ENCODE results near the gene NKD2.
"Not testable (repeated sequence)": the region's sequence is repeated elsewhere in the genome, so short reads cannot be mapped to it uniquely, and the experiment has no call there.

The NKD2 gene

GRCh38 chr5:1059884-1060263 lies 51.3 kb downstream of the NKD2 start:
- no peak for DNase-seq

DNA sequence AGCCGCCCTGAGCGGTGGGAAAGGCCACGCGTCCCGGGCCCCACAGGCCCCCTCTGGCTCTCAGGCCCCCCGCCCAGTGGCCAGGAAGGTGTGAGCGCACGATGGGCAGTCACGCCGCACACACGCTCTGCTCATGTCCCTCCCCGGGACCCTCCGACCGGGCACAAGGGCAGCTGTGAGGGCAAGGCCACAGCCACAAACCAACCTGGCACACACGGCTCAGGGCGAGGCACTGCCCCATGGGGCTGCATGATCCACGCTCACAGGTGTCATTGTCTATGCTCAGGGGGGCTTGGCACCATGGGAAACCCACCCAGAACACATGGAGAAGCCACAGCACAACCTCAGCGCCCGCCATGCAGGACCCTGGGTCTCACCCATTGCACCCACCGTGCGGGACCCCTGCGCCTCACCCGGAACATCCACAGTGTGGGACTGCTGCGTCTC lies 52.0 kb downstream of the NKD2 start:
- DNase-seq: no peak

GRCh38 chr5:1061292-1061691 lies 52.7 kb downstream of the NKD2 start:
- not testable (repeated sequence) for DNase-seq

DNA sequence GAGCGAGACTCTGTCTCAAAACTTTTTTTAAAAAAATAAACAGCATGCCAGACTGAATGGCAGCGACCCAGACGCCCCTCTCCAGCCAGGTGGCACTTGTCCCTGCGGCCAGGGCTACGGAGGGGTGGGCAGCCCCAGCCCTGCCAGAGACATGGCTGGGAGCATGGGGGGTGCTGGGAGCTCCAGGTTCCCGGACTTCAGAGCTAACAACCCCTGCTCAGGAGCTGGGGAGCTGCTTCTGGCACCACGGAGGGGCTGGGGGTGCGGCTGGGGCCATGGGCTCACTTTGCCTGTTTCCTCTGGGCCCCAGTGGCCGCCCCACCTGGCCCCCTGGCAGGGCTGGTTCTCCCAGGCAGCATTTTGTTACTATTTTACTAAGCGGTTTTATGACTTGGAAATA lies 53.3 kb downstream of the NKD2 start:
- no peak for DNase-seq

DNA sequence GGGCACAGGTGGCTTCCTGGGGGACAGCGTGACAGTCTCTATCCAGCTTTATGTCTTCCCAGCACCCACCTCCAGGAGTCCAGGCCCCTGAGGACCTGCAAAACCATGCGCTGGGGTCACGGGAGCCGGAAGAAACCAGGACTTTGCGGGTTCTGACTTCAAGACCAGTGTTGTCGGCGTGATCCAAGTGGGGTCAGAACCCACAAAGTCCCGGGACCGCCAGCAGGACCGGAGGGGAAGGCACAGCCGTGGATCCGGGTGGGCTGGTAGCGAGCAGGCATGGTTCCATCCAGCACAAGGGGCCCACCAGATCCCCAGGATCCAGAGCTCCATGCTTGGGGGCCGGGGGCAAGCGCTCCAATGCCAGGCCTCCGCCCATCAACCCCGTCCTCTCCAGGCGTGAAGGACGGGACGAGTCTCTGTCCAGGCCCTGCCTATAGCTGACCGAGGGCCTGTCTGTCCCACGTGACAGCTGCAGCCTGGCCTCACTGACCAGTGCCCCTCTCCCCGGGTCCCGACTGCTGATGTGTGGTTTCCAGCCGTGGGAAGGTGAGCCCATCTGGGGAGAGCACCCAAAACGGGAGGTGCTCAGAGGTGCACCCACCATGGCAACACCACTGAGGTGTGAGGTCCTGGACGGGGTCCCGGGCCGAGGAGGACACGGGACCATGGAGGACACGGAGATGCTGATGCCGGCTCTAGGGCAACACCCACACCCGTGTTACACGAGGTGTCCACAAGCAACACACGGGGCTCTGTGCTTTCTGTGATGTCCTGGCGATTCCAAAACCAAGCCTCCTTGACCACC lies 54.4 kb downstream of the NKD2 start:
- no peak for DNase-seq

DNA sequence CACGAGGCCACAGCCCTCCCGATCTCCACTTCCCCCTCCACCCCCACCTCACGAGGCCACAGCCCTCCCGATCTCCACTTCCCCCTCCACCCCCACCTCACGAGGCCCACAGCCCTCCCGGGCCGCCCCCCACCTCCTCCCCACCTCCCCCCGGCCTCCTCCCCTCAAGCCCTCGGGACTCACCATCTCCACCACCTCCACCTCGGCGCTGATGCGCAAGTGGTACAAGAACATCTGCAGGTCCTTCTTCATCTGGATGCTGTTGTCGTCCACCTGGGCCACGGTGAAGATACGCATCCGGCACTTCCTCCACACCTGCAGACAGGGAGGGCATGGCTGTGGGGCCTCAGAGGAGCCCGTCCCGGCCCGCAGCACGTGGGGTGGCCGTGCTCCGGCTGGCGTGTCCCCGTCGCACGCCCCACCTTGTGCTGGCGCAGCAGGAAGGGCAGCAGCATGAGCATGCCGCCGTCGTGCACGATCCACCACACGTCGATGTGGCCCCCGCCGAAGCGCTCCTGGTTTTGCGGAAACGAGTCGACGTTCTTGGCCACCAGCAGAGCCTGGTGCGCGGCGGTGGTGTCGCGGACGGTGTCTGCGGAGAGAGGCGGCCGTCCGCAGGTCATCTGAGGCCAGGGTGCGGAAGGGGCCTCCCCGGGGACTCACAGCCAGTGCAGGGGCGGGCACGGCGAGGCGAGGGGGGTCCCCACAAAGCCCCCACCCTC lies 55.2 kb downstream of the NKD2 start:
- DNase-seq: no peak

GRCh38 chr5:1064383-1065142 lies 56.0 kb downstream of the NKD2 start:
- DNase-seq: no peak

- DNase-seq: no peak
These were observed 56.6 kb downstream of the NKD2 start for GRCh38 chr5:1065143-1065750.

GRCh38 chr5:1065891-1066650 lies 57.5 kb downstream of the NKD2 start:
- no peak for DNase-seq

- no peak for DNase-seq
These were observed 58.1 kb downstream of the NKD2 start for GRCh38 chr5:1066676-1067075.

- DNase-seq: no peak
These were observed 58.8 kb downstream of the NKD2 start for GRCh38 chr5:1067141-1068121.

DNA sequence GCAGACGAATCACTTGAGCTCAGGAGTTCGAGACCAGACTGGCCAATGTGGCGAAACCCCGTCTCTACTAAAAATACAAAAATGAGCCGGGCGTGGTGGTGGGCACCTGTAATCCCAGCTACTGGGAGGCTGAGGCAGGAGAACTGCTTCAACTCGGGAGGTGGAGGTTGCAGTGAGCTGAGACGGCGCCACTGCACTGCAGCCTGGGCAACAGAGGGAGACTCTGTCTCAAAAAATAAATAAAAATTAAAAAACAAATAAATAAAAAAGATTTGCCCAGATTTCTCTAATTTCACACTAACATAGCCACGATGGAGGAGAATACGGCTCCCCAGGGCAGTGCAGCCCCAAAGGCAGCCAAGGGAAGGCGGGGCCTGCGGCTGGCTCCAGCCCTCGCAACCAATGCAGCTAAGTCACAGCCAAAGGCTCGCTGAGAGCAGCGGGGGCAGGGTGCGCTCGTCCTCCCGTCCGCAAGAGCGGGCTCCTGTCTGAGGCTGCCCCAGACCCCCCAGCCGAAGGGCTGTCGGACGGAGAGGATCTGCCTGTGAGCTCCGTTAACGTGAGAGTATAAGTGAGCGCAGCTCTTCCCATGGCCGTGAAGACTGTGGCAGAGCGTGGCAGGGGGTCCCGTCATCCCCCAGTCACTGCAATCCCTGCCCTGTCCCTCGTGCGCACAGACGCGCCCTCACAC lies 59.7 kb downstream of the NKD2 start:
- no peak for DNase-seq

DNA sequence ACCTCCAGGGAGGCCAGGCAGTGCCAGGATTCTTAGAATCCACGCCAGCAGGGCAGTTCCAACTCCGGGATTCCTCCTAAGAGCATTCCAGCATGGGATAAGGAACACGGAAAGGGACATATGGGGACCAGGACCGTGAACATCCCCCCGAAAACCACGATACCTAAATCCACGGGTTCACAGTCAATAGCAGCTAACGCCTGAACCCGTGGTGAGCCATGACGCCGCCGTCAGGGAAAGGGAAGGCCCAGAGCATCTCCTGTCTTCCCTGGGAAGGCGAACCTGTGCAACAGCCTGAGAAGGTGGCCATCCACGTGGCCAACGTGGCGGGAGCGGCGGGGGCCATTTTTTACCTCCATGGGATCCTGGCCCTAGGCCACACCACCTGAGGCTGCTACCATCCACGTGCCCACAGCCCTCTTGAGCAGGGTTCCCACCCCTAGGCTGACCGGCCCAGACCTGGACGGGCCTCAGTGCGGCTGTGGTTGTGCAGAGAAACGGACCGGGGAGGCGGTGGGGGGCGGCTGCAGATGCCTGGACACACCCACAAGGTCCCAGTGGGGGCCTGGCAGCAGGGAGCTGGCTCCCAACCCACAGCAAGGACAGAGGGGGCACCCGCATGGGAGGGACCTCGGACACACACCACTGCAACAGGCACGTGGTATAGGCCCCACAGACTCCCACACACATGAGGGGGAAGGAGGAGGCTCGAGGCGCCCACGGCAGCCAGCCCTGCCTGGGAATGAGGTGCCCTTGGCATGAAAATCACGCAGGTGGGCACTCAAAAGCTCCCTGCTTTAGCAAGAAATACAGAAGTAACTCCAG lies 60.5 kb downstream of the NKD2 start:
- no peak for DNase-seq

GRCh38 chr5:1069720-1070088 lies 61.1 kb downstream of the NKD2 start:
- DNase-seq: no peak

- DNase-seq: no peak
These were observed 64.9 kb downstream of the NKD2 start for GRCh38 chr5:1073239-1074102.

GRCh38 chr5:1074226-1074625 lies 65.6 kb downstream of the NKD2 start:
- no peak for DNase-seq

GRCh38 chr5:1074816-1075554 lies 66.4 kb downstream of the NKD2 start:
- no peak for DNase-seq

- no peak for DNase-seq
These were observed 66.9 kb downstream of the NKD2 start for GRCh38 chr5:1075555-1075881.

All from NCI-H2107 (cell line).